GM12878 (cell line): ENCODE data around the gene SNX30.

Source experiments
- CTCF ChIP-seq, 3 experiments: IDR thresholded peaks in 2 of 3; conservative IDR thresholded peaks in 1 of 3; 2 replicates each; pipeline ENCODE4 v1.5.1; 2011; ENCODE audit warnings: low read depth in 3 of 3, low read length in 3 of 3, mild to moderate bottlenecking in 3 of 3, control low read depth in 2 of 3, moderate library complexity in 2 of 3, inconsistent platforms in 1 of 3, mixed read lengths in 1 of 3; ENCODE audit not compliant: control insufficient read depth in 2 of 3, insufficient read depth in 1 of 3; ENCODE audit errors: extremely low read depth in 1 of 3
- DPF2 ChIP-seq: fragments of 450-650 bp; IDR thresholded peaks from 2 replicates; pipeline ENCODE4 v1.6.1; 2017; ENCODE audit warnings: mild to moderate bottlenecking
- GABPA ChIP-seq: IDR thresholded peaks from 2 replicates; pipeline ENCODE4 v1.6.1; 2014; ENCODE audit warnings: antibody characterized with exemption, low read depth, mild to moderate bottlenecking, inconsistent platforms
- IKZF1 ChIP-seq: fragments of 450-650 bp; conservative IDR thresholded peaks from 2 replicates; pipeline ENCODE4 v1.6.1; 2017; ENCODE audit warnings: antibody characterized with exemption, mild to moderate bottlenecking
- JUNB ChIP-seq: IDR thresholded peaks from 2 replicates; pipeline ENCODE4 v1.6.1; 2016; ENCODE audit warnings: antibody characterized with exemption, mild to moderate bottlenecking
- KDM1A ChIP-seq: fragments of 200-600 bp; sonication (generic); IDR thresholded peaks from 2 replicates; pipeline ENCODE4 v1.6.1; 2016; ENCODE audit warnings: borderline replicate concordance
- POLR2AphosphoS5 ChIP-seq: IDR thresholded peaks from 2 replicates; pipeline ENCODE4 v1.6.1; 2011; ENCODE audit warnings: mild to moderate bottlenecking, low read length, inconsistent platforms
- STAT3 ChIP-seq: IDR thresholded peaks from 2 replicates; pipeline ENCODE4 v1.6.1; 2011; ENCODE audit warnings: low read depth, low read length, improper control_type of control experiment
- TF ChIP-seq, protein P1 (sequence below): IDR thresholded peaks from 2 replicates; pipeline ENCODE4 v1.6.1; 2011; ENCODE audit warnings: mild to moderate bottlenecking, low read depth, low read length, moderate library complexity; ENCODE audit not compliant: insufficient replicate concordance

GRCh38 chr9:112785986-112786385, 35.4 kb downstream of the SNX30 start:
- TF ChIP-seq POLR2AphosphoS5 = no peak
- no peak for TF ChIP-seq CTCF (IDR thresholded peaks at IDR 0.05 in 2 of 3, conservative IDR thresholded peaks at IDR 0.05 in 1 of 3; ENCODE audit: control insufficient read depth in 2 of 3, extremely low read depth in 1 of 3, insufficient read depth in 1 of 3, low read depth in 3 of 3, low read length in 3 of 3)
- no peak for TF ChIP-seq IKZF1
- no peak for TF ChIP-seq DPF2
- TF ChIP-seq KDM1A = no peak
- TF ChIP-seq GABPA = no peak
- TF ChIP-seq, protein P1, sequence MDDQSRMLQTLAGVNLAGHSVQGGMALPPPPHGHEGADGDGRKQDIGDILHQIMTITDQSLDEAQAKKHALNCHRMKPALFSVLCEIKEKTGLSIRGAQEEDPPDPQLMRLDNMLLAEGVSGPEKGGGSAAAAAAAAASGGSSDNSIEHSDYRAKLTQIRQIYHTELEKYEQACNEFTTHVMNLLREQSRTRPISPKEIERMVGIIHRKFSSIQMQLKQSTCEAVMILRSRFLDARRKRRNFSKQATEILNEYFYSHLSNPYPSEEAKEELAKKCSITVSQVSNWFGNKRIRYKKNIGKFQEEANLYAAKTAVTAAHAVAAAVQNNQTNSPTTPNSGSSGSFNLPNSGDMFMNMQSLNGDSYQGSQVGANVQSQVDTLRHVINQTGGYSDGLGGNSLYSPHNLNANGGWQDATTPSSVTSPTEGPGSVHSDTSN = no peak
- TF ChIP-seq JUNB = no peak
- TF ChIP-seq STAT3 = no peak
